Neural cell (in vitro differentiated cells): ENCODE data around the gene GSTCD. TPM values are rescaled to one million over a fixed set of nuclear protein-coding genes. Genes with fewer than 3 reads are reported as not detected.
"Not testable (repeated sequence)": the region's sequence is repeated elsewhere in the genome, so short reads cannot be mapped to it uniquely, and the experiment has no call there.

Experiments used
- H2AFZ ChIP-seq: fragments of 200-600, 300-800 bp; sonication (generic), shearing (Covaris generic); 2 replicates; pipeline ENCODE4 v1.6.0; 2014; ENCODE audit warnings: low read depth, mild to moderate bottlenecking, antibody characterized with exemption, low read length, moderate library complexity
- H3F3A ChIP-seq: fragments of 200-600 bp; shearing (Covaris generic); 2 replicates; pipeline ENCODE4 v1.6.1; 2016; ENCODE audit warnings: mild to moderate bottlenecking, moderate library complexity, mixed read lengths, antibody characterized with exemption, low read length; ENCODE audit not compliant: insufficient read depth, poor library complexity, severe bottlenecking
- H3K27ac ChIP-seq: fragments of 200-600, 300-800 bp; sonication (generic), shearing (Covaris generic); 2 replicates; pipeline ENCODE4 v1.5.1; 2014; ENCODE audit warnings: mild to moderate bottlenecking, low read length, moderate library complexity
- H3K27me3 ChIP-seq: fragments of 300-800, 200-600 bp; sonication (generic), shearing (Covaris generic); 2 replicates; pipeline ENCODE4 v1.6.0; 2014; ENCODE audit warnings: mild to moderate bottlenecking, low read depth, low read length, moderate library complexity; ENCODE audit not compliant: insufficient read depth
- H3K36me3 ChIP-seq: fragments of 300-800, 200-600 bp; sonication (generic), shearing (Covaris generic); 2 replicates; pipeline ENCODE4 v1.5.1; 2014; ENCODE audit warnings: mild to moderate bottlenecking, antibody characterized with exemption, low read length, moderate library complexity; ENCODE audit not compliant: insufficient read depth
- H3K4me2 ChIP-seq: fragments of 300-800, 200-600 bp; sonication (generic), shearing (Covaris generic); 2 replicates; pipeline ENCODE4 v1.6.0; 2014; ENCODE audit warnings: mild to moderate bottlenecking, low read length
- H3K4me3 ChIP-seq: fragments of 300-800, 200-600 bp; sonication (generic), shearing (Covaris generic); 2 replicates; pipeline ENCODE4 v1.5.1; 2014; ENCODE audit warnings: mild to moderate bottlenecking, low read length, moderate library complexity
- H3K79me2 ChIP-seq: fragments of 200-600 bp; shearing (Covaris generic); replicated peaks from 2 replicates; pipeline ENCODE4 v1.6.0; 2014; ENCODE audit warnings: mild to moderate bottlenecking, low read length, moderate library complexity; ENCODE audit not compliant: insufficient read depth
- H3K9ac ChIP-seq: fragments of 300-800, 200-600 bp; sonication (generic), shearing (Covaris generic); 2 replicates; pipeline ENCODE4 v1.6.1; 2016; ENCODE audit warnings: mild to moderate bottlenecking, low read length, mixed read lengths
- H3K9me2 ChIP-seq: fragments of 200-600 bp; shearing (Covaris generic); 2 replicates; pipeline ENCODE4 v1.6.1; 2016; ENCODE audit warnings: mild to moderate bottlenecking, low read length, mixed read lengths; ENCODE audit not compliant: insufficient read depth
- H3K9me3 ChIP-seq: fragments of 200-600, 300-800 bp; sonication (generic), shearing (Covaris generic); 2 replicates; pipeline ENCODE4 v1.6.1; 2016; ENCODE audit warnings: mild to moderate bottlenecking, mixed run types, low read length, moderate library complexity, mixed read lengths
- H4K20me1 ChIP-seq: fragments of 200-600 bp; shearing (Covaris generic); 2 replicates; pipeline ENCODE4 v1.6.1; 2016; ENCODE audit warnings: mild to moderate bottlenecking, mixed run types; ENCODE audit not compliant: insufficient read depth
- CTCF ChIP-seq: fragments of 450-650 bp; IDR thresholded peaks from 2 replicates; pipeline ENCODE4 v1.5.1; 2014; ENCODE audit warnings: antibody characterized with exemption, mild to moderate bottlenecking, moderate library complexity; ENCODE audit not compliant: poor library complexity, severe bottlenecking
- EP300 ChIP-seq: fragments of 450-650 bp; conservative IDR thresholded peaks from 2 replicates; pipeline ENCODE4 v1.6.1; 2014; ENCODE audit warnings: antibody characterized with exemption, mild to moderate bottlenecking, moderate library complexity; ENCODE audit not compliant: poor library complexity, severe bottlenecking
- EZH2 ChIP-seq: fragments of 200-600, 300-800 bp; shearing (Covaris generic), sonication (generic); IDR thresholded peaks from 2 replicates; pipeline ENCODE4 v1.6.1; 2014; ENCODE audit warnings: antibody characterized with exemption, low read length, borderline replicate concordance, mild to moderate bottlenecking; ENCODE audit not compliant: insufficient read depth, poor library complexity, severe bottlenecking
- MXI1 ChIP-seq: fragments of 450-650 bp; conservative IDR thresholded peaks from 2 replicates; pipeline ENCODE4 v1.6.1; 2014; ENCODE audit warnings: antibody characterized with exemption, mild to moderate bottlenecking; ENCODE audit not compliant: poor library complexity, severe bottlenecking
- POLR2AphosphoS5 ChIP-seq: IDR thresholded peaks from 2 replicates; pipeline ENCODE4 v1.6.1; 2012
- RAD21 ChIP-seq: fragments of 450-650 bp; conservative IDR thresholded peaks from 2 replicates; pipeline ENCODE4 v1.6.1; 2014; ENCODE audit warnings: antibody characterized with exemption, mild to moderate bottlenecking, moderate library complexity
- REST ChIP-seq: IDR thresholded peaks from 2 replicates; pipeline ENCODE4 v1.6.1; 2012; ENCODE audit warnings: borderline replicate concordance
- SMC3 ChIP-seq: fragments of 450-650 bp; conservative IDR thresholded peaks from 2 replicates; pipeline ENCODE4 v1.6.1; 2014; ENCODE audit warnings: antibody characterized with exemption, mild to moderate bottlenecking, moderate library complexity; ENCODE audit not compliant: poor library complexity
- TAF1 ChIP-seq: IDR thresholded peaks from 2 replicates; pipeline ENCODE4 v1.6.1; 2012; ENCODE audit warnings: low read depth
- polyA plus RNA-seq: library from polyadenylated mRNA; depleted of rRNA; stranded (reverse); fragments of >200 nt; gene quantifications from 2 replicates; pipeline ENCODE4 v1.2.3, GENCODE V29; 2014

The GSTCD gene
- polyA plus RNA-seq, 1 donor from 2014 or later, result 15.1 TPM

GRCh38 chr4:105852230-105852629 is 143.6 kb downstream of the GSTCD start:
- not testable (repeated sequence) for H3K36me3 ChIP-seq, H3K4me2 ChIP-seq, H3K27ac ChIP-seq, H3F3A ChIP-seq, H2AFZ ChIP-seq, H3K9ac ChIP-seq, H3K79me2 ChIP-seq, H4K20me1 ChIP-seq, H3K27me3 ChIP-seq, H3K9me3 ChIP-seq, H3K9me2 ChIP-seq, H3K4me3 ChIP-seq

GRCh38 chr4:105858466-105859040 is 150.0 kb downstream of the GSTCD start:
- Histone ChIP-seq H3K9me3 (no peaks in the 10 kb centered on the region), H3K27me3 (no peaks in the 10 kb centered on the region), H3K79me2 (no peaks in the 10 kb centered on the region), H3K9me2 (no peaks in the 10 kb centered on the region), H4K20me1 (no peaks in the 10 kb centered on the region), H3K36me3 (no peaks in the 10 kb centered on the region), H3K9ac (no peak overlapping the region), H3F3A (no peaks in the 10 kb centered on the region), H3K27ac (no peak overlapping the region), H3K4me3 (no peak overlapping the region), H3K4me2 (no peak overlapping the region), H2AFZ (no peak overlapping the region)
- TF ChIP-seq TAF1 (no peak), EP300 (no peak), EZH2 (no peak), CTCF (no peak), REST (no peak), MXI1 (no peak), POLR2AphosphoS5 (no peak), SMC3 (no peak), RAD21 (no peak)

- Histone ChIP-seq H3K9ac (no peak overlapping the region), H3K27ac (no peak overlapping the region), H2AFZ (no peak overlapping the region), H4K20me1 (no peaks in the 10 kb centered on the region), H3K9me2 (no peaks in the 10 kb centered on the region), H3K4me3 (no peak overlapping the region), H3K79me2 (no peaks in the 10 kb centered on the region), H3F3A (no peaks in the 10 kb centered on the region), H3K36me3 (no peaks in the 10 kb centered on the region), H3K9me3 (no peaks in the 10 kb centered on the region), H3K4me2 (no peak overlapping the region), H3K27me3 (no peaks in the 10 kb centered on the region)
- TF ChIP-seq CTCF (no peak), SMC3 (no peak), MXI1 (no peak), POLR2AphosphoS5 (no peak), EP300 (no peak), REST (no peak), TAF1 (no peak), RAD21 (no peak), EZH2 (no peak)
Observed at GRCh38 chr4:105859233-105859632, 150.6 kb downstream of the GSTCD start.
